K562 (cell line): ENCODE data around the gene IGFBP7. TPM values are rescaled to one million over a fixed set of nuclear protein-coding genes. Genes with fewer than 3 reads are reported as not detected.

Experiments
- ATAC-seq: fragments of 200-7000 bp; cut with Tn5 transposase; 3 replicates; pipeline ENCODE4 v1.9.1; 2020; ENCODE audit warnings: moderate library complexity
- BruUV-seq: library from RNA; stranded (reverse); fragments of 400-500 nt; replicated peaks from 2 replicates; lab custom pipeline; 2021; lab: Mats Ljungman, UMichigan
- CTCF ChIA-PET: fragments of 300-600 bp; formaldehyde crosslinking; extraction: SDS; loops from one replicate; lab custom pipeline; 2021; ENCODE audit warnings: low intra/inter-chr PET ratio; lab: Yijun Ruan, JAX
- POLR2A ChIA-PET: fragments of 300-600, 350-650 bp; sonication (Branson Sonifier 250); formaldehyde crosslinking; extraction: SDS; loops from one replicate; lab custom pipeline; 2021; ENCODE audit warnings: antibody characterized with exemption, inconsistent platforms; lab: Yijun Ruan, JAX
- DNase-seq, 4 experiments: peaks; one replicate each; pipeline versions ENCODE4 v3.0.0 to v3.0.0-alpha.2; 2011 to 2018; ENCODE audit warnings: low spot score in 3 of 4, mixed read lengths in 3 of 4; ENCODE audit errors: extremely low read depth in 1 of 4
- FAIRE-seq: peaks from 2 replicates; lab custom pipeline; 2011; peaks lifted over from hg19 to GRCh38; lab: Jason Lieb, UNC
- H2AFZ ChIP-seq: 2 replicates; pipeline ENCODE4 v1.6.0; 2011; ENCODE audit warnings: low read depth, low read length, control low read depth, inconsistent platforms
- H3K27ac ChIP-seq: fragments of 200-600 bp; 3 replicates; pipeline ENCODE4 v1.8.0; 2011; ENCODE audit warnings: low read depth, mild to moderate bottlenecking, control low read depth, inconsistent platforms, low read length, moderate library complexity, mixed read lengths; ENCODE audit errors: extremely low read depth
- H3K27me3 ChIP-seq, 2 experiments: fragments of 300-600 bp in 1 of 2; 2 replicates in 1 of 2; 3 replicates in 1 of 2; pipeline versions ENCODE4 v1.6.0 to v1.8.0; 2011; ENCODE audit warnings: inconsistent platforms in 2 of 2, low read length in 2 of 2, mild to moderate bottlenecking in 1 of 2, mixed read lengths in 1 of 2, moderate library complexity in 1 of 2; ENCODE audit not compliant: control insufficient read depth in 2 of 2, insufficient read depth in 2 of 2
- H3K36me3 ChIP-seq: fragments of 300-600 bp; 3 replicates; pipeline ENCODE4 v1.8.0; 2011; ENCODE audit warnings: mild to moderate bottlenecking, low read length, inconsistent platforms; ENCODE audit not compliant: control insufficient read depth, insufficient read depth
- H3K4me1 ChIP-seq, 2 experiments: fragments of 200-600 bp in 1 of 2; replicated peaks in 1 of 2; 2 replicates in 1 of 2; 3 replicates in 1 of 2; pipeline versions ENCODE4 v1.5.1 to v1.8.0; 2011; ENCODE audit warnings: inconsistent platforms in 2 of 2, low read length in 2 of 2, mild to moderate bottlenecking in 1 of 2, mixed read lengths in 1 of 2, moderate library complexity in 1 of 2; ENCODE audit not compliant: control insufficient read depth in 2 of 2, insufficient read depth in 2 of 2
- H3K4me2 ChIP-seq: 2 replicates; pipeline ENCODE4 v1.6.1; 2011; ENCODE audit warnings: low read length, control low read depth, inconsistent platforms, mixed read lengths; ENCODE audit not compliant: insufficient read depth
- H3K4me3 ChIP-seq: fragments of 200-600 bp; sonication (generic), shearing (Covaris generic); 2 replicates; pipeline ENCODE4 v1.5.1; 2016; ENCODE audit warnings: control low read depth, inconsistent platforms
- H3K79me2 ChIP-seq: fragments of 200-600 bp; 3 replicates; pipeline ENCODE4 v1.8.0; 2011; ENCODE audit warnings: low read length, inconsistent platforms; ENCODE audit not compliant: control insufficient read depth, insufficient read depth
- H3K9ac ChIP-seq, 2 experiments: 2 replicates each; pipeline versions ENCODE4 v1.6.0 to v1.6.1; 2011; ENCODE audit warnings: low read depth in 2 of 2, low read length in 2 of 2, control low read depth in 1 of 2, inconsistent platforms in 1 of 2, mild to moderate bottlenecking in 1 of 2, mixed read lengths in 1 of 2; ENCODE audit not compliant: insufficient read depth in 1 of 2
- H3K9me1 ChIP-seq: one replicate; pipeline ENCODE4 v1.6.0; 2011; ENCODE audit warnings: inconsistent platforms, mild to moderate bottlenecking, low read length, moderate library complexity; ENCODE audit not compliant: control insufficient read depth, insufficient read depth
- H3K9me3 ChIP-seq: replicated peaks from 2 replicates; pipeline ENCODE4 v1.5.1; 2011; ENCODE audit warnings: low read depth, low read length, inconsistent platforms; ENCODE audit not compliant: control insufficient read depth, insufficient read depth
- H4K20me1 ChIP-seq: replicated peaks from 2 replicates; pipeline ENCODE4 v1.6.1; 2011; ENCODE audit warnings: low read length, inconsistent platforms, mixed read lengths; ENCODE audit not compliant: control insufficient read depth, insufficient read depth
- ARID1B ChIP-seq: fragments of 450-650 bp; IDR thresholded peaks from 2 replicates; pipeline ENCODE4 v1.6.1; 2016; ENCODE audit warnings: antibody characterized with exemption, mild to moderate bottlenecking, inconsistent platforms
- CEBPB ChIP-seq: fragments of 450-650 bp; IDR thresholded peaks from 2 replicates; pipeline ENCODE4 v1.6.1; 2016; ENCODE audit warnings: missing genetic modification characterization, missing compliant biosample characterization
- E2F4 ChIP-seq: sonication (generic); formaldehyde crosslinking; IDR thresholded peaks from 2 replicates; pipeline ENCODE4 v1.8.0; 2022; ENCODE audit warnings: mild to moderate bottlenecking, low read depth, missing genetic modification reagents
- EHMT2 ChIP-seq: fragments of 450-650 bp; IDR thresholded peaks from 2 replicates; pipeline ENCODE4 v1.6.1; 2018; ENCODE audit warnings: antibody characterized with exemption
- FUS ChIP-seq: fragments of 200-400 bp; formaldehyde crosslinking; optimal IDR thresholded peaks from 2 replicates; pipeline ENCODE3; 2017; ENCODE audit warnings: low read depth, low read length
- MXI1 ChIP-seq: IDR thresholded peaks from 2 replicates; pipeline ENCODE4 v1.6.1; 2011; ENCODE audit warnings: low read depth, mild to moderate bottlenecking, improper control_type of control experiment, low read length
- PHF20 ChIP-seq: fragments of 450-650 bp; IDR thresholded peaks from 2 replicates; pipeline ENCODE4 v1.6.1; 2018; ENCODE audit not compliant: partially characterized antibody
- RCOR1 ChIP-seq, 2 experiments: IDR thresholded peaks; 2 replicates each; pipeline ENCODE4 v1.6.1; 2012; ENCODE audit warnings: low read depth in 2 of 2, low read length in 2 of 2, borderline replicate concordance in 1 of 2, improper control_type of control experiment in 1 of 2
- SMARCA4 ChIP-seq: fragments of 450-650 bp; IDR thresholded peaks from 2 replicates; pipeline ENCODE4 v1.6.1; 2016
- ZBTB5 ChIP-seq: fragments of 450-650 bp; IDR thresholded peaks from 2 replicates; pipeline ENCODE4 v1.6.1; 2017; ENCODE audit warnings: antibody characterized with exemption
- ZNF586 ChIP-seq: fragments of 450-650 bp; formaldehyde crosslinking; conservative IDR thresholded peaks from 2 replicates; pipeline ENCODE4 v1.4.0; 2020; ENCODE audit warnings: mild to moderate bottlenecking, moderate library complexity
- ZNF77 ChIP-seq: fragments of 250-450 bp; sonication (Bioruptor Pico); IDR thresholded peaks from 2 replicates; pipeline ENCODE4 v1.5.0; 2020
- WGBS: fragments of 100-300 bp; shearing (Covaris generic); methylation state at CpG from one replicate; pipeline ENCODE4 v1.1.6; 2016; ENCODE audit warnings: low coverage, mixed read lengths; ENCODE audit not compliant: insufficient coverage; ENCODE audit errors: missing lambda C conversion rate; 5-methylcytosine and 5-hydroxymethylcytosine counted together
- in situ Hi-C: fragments of 300-500 bp; cut with MboI; formaldehyde crosslinking; loops from 4 replicates; pipeline ENCODE4 v1.15.0; 2018; ENCODE audit warnings: inconsistent platforms, mixed read lengths
- intact Hi-C: fragments of 100-400 bp; cut with micrococcal nuclease; formaldehyde crosslinking; loops from 2 replicates; pipeline ENCODE4 v1.14.2; 2022
- polyA plus RNA-seq, 8 experiments: library from polyadenylated mRNA; depleted of rRNA in 4 of 8; stranded (reverse) in 5 of 8; unstranded in 3 of 8; fragments of >200 nt; fragmentation: Nextera tagmentation in 2 of 8; fragmentation: Illumina TruSeq in 1 of 8; extraction: Ambion mirVana in 2 of 8; extraction: Trizol in 1 of 8; gene quantifications; 2 replicates each; pipeline versions ENCODE4 v1.2.1 to v1.2.3, GENCODE V29; 2011 to 2014; ENCODE audit warnings: inconsistent platforms in 1 of 8, missing spikeins in 1 of 8
- total RNA-seq, 7 experiments: library from RNA; depleted of rRNA in 6 of 7; stranded (reverse); fragments of >200 nt in 6 of 7; fragmentation: Illumina TruSeq in 2 of 7; extraction: Trizol in 2 of 7; gene quantifications; 2 replicates each; pipeline versions ENCODE4 v1.2.1 to v1.2.3, GENCODE V29; 2011 to 2021; ENCODE audit warnings: low replicate concordance in 1 of 7

Gene IGFBP7
- total and polyA plus RNA-seq, 9 of the 15 experiments (the other 6 are each of a cell fraction or from before 2014, with no cell fraction given), result 0.27 to 0.49 (median 0.29) TPM; not detected in 6

- TF ChIP-seq ZBTB5 (no peak), FUS (no peak), SMARCA4 (no peak)
Observed at GRCh38 chr4:57018980-57019379, 91.2 kb downstream of the IGFBP7 start (continued).

GRCh38 chr4:57013543-57014120 is 96.6 kb downstream of the IGFBP7 start:
- no peak for DNase-seq
- no peak for ATAC-seq
- intact Hi-C loops (no loop called here), in situ Hi-C loops (no loop called here)
- no peaks in the 10 kb centered on the region for H4K20me1 ChIP-seq
- H3K4me3 ChIP-seq, result no peak overlapping the region
- no peaks in the 10 kb centered on the region for H3K9me1 ChIP-seq
- no TSS peak for BruUV-seq
- H3K9ac ChIP-seq, result no peak overlapping the region
- no peak for FAIRE-seq
- ChIA-PET POLR2A (no interaction called here), CTCF (no interaction called here)
- TF ChIP-seq E2F4 (CRISPR knock-in tag) (no peak), PHF20 (no peak), ZNF77 (no peak), EHMT2 (no peak), MXI1 (no peak), RCOR1 (IDR thresholded peaks at IDR 0.05; ENCODE audit: borderline replicate concordance in 1 of 2, low read depth in 2 of 2, low read length in 2 of 2) (no peak), ARID1B (no peak), ZNF586 (CRISPR knock-in tag) (no peak), CEBPB (tag) (no peak)
- H3K27ac ChIP-seq, result no peak overlapping the region
- no peak overlapping the region for H3K4me2 ChIP-seq
- H2AFZ ChIP-seq, result no peak overlapping the region
- H3K79me2 ChIP-seq, result no peaks in the 10 kb centered on the region
- no peaks in the 10 kb centered on the region for H3K27me3 ChIP-seq
- H3K36me3 ChIP-seq, result peaks cover 83% of the 10 kb centered on the region
- H3K9me3 ChIP-seq, result no peaks in the 10 kb centered on the region
- no peaks in the 10 kb centered on the region for H3K4me1 ChIP-seq
- WGBS, result 89% methylated on average over 4 of the region's 4 CpGs
